ENCODE results near the gene RGS8.

- no peak for TF ChIP-seq CTCF (IDR thresholded peaks at IDR 0.05)
- TF ChIP-seq POLR2A (IDR thresholded peaks at IDR 0.05): no peak
These were observed 42.8 kb downstream of the RGS8 start for GRCh38 chr1:182641561-182641960.

Data from breast epithelium (tissue), 3 donors.